Right lobe of liver (tissue), 4 donors: ENCODE results near the gene ANO9.

Source experiments
- CTCF ChIP-seq, 4 donors: fragments of 200-600 bp in 3 of 4; fragments of 450-650 bp in 1 of 4; IDR thresholded peaks; one replicate each; pipeline versions ENCODE4 v1.5.1 to v1.8.0; 2016 to 2022; ENCODE audit warnings: antibody characterized with exemption in 4 of 4, mild to moderate bottlenecking in 2 of 4
- POLR2A ChIP-seq: fragments of 450-650 bp; IDR thresholded peaks from one replicate; pipeline ENCODE4 v1.6.1; 2017; ENCODE audit warnings: antibody characterized with exemption, mild to moderate bottlenecking
- donor health status: DM: no; HTN: no; CAD: no.
- donor health status: DM: no; HTN: no; CAD: no.
- donor health status: DM: no; HTN: yes; CAD: no.

DNA sequence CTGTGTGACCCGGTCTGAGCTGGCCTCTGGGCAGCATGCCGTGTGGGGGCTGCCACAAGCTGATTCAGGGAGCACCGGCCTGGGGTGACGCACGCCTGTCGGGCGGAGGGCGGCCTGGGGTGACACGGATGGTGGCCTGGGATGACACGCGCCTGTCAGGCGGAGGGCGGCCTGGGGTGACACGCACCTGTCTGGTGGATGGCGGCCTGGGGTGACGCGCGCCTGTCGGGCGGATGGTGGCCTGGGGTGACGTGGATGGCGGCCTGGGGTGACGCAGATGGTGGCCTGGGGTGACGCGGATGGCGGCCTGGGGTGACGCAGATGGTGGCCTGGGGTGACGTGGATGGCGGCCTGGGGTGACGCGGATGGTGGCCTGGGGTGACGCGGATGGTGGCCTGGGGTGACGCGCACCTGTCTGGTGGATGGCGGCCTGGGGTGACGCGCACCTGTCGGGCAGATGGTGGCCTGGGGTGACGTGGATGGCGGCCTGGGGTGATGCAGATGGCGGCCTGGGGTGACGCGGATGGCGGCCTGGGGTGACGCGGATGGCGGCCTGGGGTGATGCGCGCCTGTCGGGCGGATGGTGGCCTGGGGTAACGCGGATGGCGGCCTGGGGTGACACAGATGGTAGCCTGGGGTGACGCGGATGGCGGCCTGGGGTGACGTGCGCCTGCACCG is 29.8 kb upstream of the ANO9 start:
- TF ChIP-seq CTCF (IDR thresholded peaks at IDR 0.05) (no peak), POLR2A (no peak)
